T-helper 22 cell (primary cell): ENCODE results near the gene ZNRF3.
"Not testable (repeated sequence)": the region's sequence is repeated elsewhere in the genome, so short reads cannot be mapped to it uniquely, and the experiment has no call there.

Experiments used
- DNase-seq: peaks from one replicate; pipeline ENCODE4 v3.0.0-alpha.2; 2020; ENCODE audit warnings: low read depth

Gene ZNRF3

GRCh38 chr22:28908810-28909209 lies 25.4 kb downstream of the ZNRF3 start:
- DNase-seq, result not testable (repeated sequence)

GRCh38 chr22:28909375-28909774 lies 26.0 kb downstream of the ZNRF3 start:
- no peak for DNase-seq

- DNase-seq, result no peak
These were observed 27.4 kb downstream of the ZNRF3 start for GRCh38 chr22:28910569-28911303.

GRCh38 chr22:28911304-28911690 lies 27.9 kb downstream of the ZNRF3 start:
- no peak for DNase-seq

GRCh38 chr22:28911777-28912669 lies 28.7 kb downstream of the ZNRF3 start:
- no peak for DNase-seq

GRCh38 chr22:28914201-28914600 lies 30.8 kb downstream of the ZNRF3 start:
- DNase-seq, result no peak

GRCh38 chr22:28915969-28916368 lies 32.6 kb downstream of the ZNRF3 start:
- DNase-seq, result no peak

GRCh38 chr22:28917747-28918549 lies 34.6 kb downstream of the ZNRF3 start:
- no peak for DNase-seq

- DNase-seq, result no peak
These were observed 35.3 kb downstream of the ZNRF3 start for GRCh38 chr22:28918550-28919271.

GRCh38 chr22:28920757-28921584 lies 37.6 kb downstream of the ZNRF3 start:
- DNase-seq, result no peak

GRCh38 chr22:28921585-28921879 lies 38.2 kb downstream of the ZNRF3 start:
- no peak for DNase-seq

- DNase-seq, result no peak
These were observed 39.3 kb downstream of the ZNRF3 start for GRCh38 chr22:28922540-28923244.

GRCh38 chr22:28923826-28924732 lies 40.7 kb downstream of the ZNRF3 start:
- no peak for DNase-seq

- DNase-seq, result no peak
These were observed 42.5 kb downstream of the ZNRF3 start for GRCh38 chr22:28925916-28926315.

- DNase-seq, result no peak
These were observed 44.3 kb downstream of the ZNRF3 start for GRCh38 chr22:28927630-28928029.

GRCh38 chr22:28929197-28929596 lies 45.8 kb downstream of the ZNRF3 start:
- DNase-seq, result no peak

GRCh38 chr22:28930357-28931007 lies 47.1 kb downstream of the ZNRF3 start:
- DNase-seq, result no peak

GRCh38 chr22:28931844-28932567 lies 48.6 kb downstream of the ZNRF3 start:
- no peak for DNase-seq
